HG03354 (cell line): ENCODE results near the gene LARP7.
"Not testable (repeated sequence)": the region's sequence is repeated elsewhere in the genome, so short reads cannot be mapped to it uniquely, and the experiment has no call there.

ENCODE experiments used
- ATAC-seq: cut with Tn5 transposase; IDR thresholded peaks from one replicate; pipeline ENCODE4 v1.9.1; 2021; ENCODE audit warnings: mild to moderate bottlenecking; ENCODE audit not compliant: unreplicated experiment, poor library complexity, severe bottlenecking

The LARP7 gene

DNA sequence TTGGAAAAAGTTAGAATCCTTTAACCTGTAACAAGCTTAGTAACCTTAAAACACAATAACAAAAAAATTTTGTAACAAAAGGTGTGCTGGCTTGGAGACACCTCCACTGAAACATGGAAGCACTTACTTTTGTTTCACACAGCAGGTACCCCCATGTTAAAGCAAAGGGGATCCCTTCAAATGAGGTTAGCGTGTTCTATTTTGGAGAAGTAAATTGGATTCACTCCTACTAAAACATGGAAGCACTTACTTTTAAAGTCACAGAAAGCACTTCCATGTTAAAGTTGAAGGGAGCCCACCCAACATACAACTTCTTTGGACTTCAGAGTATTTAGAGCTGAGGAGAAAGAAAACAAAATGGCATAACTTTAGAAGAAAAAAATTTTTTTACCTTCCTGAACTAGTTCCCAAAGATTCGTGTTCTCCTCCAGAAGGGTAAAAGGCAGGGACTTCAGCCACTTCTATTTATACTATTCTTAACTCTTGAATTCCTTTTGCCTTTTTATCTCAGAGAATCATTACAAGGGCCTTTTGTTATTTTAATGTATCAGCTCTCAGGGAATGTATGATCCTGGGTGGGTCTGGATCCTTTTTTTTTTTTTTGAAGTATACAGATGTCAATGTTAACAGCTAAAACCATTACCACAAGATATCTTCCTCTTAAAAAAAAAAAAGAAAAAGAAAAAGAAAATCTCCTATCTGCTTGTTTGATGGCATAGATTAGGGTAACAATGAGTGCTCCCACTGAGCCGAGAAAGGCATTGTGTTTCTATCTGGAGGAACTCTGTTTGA lies 11.5 kb downstream of the LARP7 start:
- ATAC-seq = no peak

DNA sequence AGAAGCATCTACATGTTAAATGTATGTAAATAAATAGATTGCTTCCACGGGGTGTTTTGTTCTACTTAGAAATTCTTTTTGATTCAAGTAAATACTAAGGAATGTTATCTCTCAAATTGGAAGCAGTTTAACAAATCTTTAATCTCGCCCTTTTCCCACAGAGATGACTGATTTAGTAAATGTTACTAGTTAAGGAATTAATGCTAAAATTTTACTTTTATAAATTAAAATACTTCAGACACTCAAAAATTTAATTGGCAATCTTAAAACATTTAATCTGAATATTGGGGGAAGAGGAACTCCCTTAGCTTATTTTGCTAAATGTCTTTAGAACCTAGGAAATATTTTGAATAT lies 12.1 kb downstream of the LARP7 start:
- ATAC-seq = no peak

DNA sequence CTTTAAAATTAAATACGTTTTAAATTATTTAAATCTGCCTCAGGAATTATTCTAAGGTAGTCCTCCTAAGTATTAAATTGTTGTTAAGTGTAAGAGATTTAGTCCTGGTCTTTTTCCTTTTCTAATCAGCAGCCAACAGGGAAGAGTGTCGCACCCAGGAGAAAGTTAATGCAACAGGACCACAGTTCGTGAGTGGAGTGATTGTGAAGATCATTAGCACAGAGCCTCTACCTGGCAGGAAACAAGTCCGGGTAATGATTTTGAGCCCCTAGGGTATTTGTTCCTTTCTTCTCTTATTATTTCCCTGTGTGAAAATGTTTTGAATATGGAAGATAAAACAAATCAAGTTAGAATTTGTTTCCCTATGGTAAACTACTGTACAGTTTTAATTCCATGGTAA lies 13.4 kb downstream of the LARP7 start:
- no peak for ATAC-seq

DNA sequence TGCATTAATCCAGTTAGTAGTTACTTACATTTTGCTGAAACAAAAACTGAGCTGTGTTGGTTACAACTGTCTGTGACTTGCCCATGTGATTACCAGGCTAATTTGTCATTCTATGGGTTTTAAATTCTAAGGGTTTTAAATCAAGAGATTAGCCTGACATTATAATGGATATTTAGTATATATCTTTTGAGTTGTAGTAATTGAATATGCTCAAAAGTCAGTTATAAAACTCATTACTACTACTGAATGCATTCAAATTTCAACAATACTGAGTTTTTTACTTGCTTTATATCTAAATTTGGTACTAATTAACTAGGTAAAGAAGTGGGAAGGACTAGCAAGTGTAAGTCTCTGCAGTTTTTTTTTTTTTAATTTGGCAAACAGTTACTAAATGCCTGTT lies 14.7 kb downstream of the LARP7 start:
- no peak for ATAC-seq

DNA sequence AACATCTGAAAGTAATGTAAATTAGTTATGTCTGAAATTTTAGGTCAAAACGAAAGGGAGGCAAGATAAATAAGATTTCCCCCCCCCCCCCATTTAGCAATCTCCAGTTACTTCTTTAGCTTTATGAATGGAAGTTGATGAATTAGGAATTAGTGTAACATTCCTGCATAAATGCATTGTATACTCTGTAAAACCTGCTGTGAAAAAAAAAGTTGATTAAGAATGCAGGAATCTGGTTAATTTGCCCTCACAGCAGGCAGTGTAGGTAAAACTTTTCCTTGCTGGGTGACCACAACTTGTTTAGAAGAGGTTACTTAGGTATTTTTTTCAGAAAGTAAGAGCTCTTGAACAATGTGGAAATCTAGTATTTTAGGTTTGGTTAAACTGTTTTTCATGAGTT lies 15.3 kb downstream of the LARP7 start:
- no peak for ATAC-seq

DNA sequence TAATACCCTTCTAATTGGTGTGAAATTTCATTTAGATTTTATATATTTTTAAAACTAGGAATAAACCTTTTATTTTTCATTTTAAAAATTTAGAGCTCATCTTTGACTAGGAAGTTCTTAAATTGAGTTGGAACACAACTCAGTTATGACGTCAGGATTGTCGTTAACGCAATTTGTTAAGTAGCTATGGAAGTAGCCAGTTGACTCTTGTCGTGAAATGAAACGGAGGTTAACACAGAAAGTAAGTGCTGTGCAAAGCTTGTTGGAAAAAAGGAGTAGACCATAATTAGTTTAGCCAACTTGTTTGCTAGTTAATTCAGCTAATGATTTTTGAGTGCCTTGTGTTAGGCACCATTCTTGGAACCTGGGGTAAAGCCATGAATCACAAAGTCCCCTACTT lies 18.3 kb downstream of the LARP7 start:
- no peak for ATAC-seq

DNA sequence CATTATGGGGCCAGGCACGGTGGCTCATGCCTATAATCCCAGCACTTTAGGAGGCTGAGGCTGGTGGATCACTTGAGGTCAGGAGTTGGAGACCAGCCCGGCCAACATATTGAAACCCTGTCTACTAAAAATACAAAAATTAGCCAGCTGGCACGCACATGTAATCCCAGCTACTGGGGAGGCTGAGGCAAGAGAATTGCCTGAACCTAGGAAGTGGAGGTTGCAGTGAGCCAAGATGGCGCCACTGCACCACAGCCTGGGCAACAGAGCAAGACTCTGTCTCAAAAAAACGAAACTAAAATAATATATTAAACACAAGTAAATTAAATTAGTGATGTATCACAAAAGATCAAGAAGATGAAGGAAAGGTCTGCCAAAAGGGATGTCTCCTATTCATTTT lies 19.2 kb downstream of the LARP7 start:
- not testable (repeated sequence) for ATAC-seq

DNA sequence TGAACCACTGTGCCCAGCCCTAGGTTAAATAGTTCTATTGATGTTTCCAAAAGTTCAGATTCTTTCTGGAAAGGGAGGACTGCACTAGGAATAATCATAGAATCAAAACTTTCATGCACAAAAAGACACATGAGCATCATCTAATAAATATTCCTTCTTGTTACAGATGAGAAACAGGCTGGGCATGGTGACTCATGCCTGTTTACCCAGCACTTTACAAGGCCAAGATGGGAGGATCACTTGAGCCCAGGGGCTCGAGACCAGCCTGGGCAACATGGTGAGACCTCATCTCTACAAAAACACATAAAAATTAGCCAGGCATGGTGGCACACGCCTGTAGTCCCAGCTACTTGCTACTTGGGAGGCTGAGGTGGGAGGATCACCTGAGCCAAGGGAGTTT lies 27.7 kb downstream of the LARP7 start:
- no peak for ATAC-seq

DNA sequence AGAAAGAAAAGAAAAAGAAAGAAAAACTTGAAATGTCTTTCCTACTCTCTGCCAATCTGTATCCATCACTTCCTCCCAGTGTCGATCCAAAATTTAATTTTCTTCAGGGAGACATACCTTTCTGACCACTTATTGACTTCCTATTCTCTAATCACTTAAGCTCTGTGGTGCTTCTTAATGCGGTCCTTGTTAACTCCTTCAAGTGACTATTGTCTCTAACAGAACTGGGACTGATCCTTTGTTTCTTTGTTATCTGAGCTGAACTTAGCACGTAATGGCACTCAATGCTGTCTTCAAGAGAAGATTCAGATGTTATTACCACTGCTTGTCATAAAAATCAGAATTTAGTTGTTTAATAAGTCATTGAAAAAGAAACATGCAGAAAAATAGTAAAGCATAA lies 31.2 kb downstream of the LARP7 start:
- no peak for ATAC-seq

DNA sequence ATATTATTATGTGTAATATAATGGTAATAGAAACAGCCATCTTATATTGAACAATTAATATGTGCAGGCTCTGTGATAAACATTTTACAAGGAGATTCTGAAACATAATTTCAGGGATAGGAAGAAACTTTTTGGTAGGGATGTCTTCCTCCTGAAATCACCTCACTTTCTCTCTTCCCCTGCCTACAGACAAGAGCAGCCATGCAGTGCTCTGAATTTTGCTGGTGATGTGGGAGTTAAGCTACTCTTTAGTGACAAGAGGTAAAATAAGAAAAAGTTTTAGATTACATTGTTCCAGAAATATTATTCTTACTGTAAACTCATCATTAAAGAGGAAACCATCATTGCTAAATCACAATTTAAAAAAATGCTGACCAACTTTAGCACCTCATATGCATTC lies 36.1 kb downstream of the LARP7 start:
- ATAC-seq = no peak

DNA sequence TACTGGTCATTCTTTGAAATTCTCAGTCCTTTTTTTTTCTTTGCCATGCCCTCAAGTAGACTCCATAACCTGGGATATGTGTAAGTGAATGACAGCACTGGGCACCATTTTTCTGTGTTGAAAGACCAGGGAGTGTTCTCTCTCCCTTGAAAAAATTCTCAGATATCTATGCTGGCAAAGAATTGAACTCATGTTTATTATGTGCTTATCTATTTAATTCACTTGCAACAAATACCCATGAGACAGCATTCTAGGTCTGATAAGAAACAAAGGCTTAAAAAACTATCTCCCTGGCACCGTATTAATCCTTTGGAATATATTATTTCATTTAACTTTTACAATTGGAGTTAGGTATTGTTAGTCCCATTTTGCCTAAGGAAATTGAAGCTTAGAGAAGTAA lies 36.7 kb downstream of the LARP7 start:
- ATAC-seq = no peak

DNA sequence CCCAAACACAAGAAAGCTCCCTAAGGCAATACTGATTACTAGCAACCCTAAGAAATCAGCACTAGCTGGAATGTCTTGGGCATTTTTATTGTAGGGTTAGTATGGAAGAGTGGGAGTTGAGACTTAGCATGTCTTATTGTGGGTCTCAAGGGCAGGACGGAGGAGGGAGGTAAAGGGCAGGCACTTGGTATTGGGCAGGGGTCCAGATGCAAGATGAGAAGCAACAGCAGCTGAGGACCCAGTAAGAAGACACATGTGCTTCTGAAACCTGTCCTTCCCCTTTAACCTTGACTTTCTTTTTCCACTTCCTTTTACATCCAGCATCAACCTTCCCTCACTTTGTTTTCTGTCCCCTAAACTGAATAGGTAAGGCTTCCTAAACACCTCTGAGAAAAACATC lies 37.4 kb downstream of the LARP7 start:
- ATAC-seq = no peak

DNA sequence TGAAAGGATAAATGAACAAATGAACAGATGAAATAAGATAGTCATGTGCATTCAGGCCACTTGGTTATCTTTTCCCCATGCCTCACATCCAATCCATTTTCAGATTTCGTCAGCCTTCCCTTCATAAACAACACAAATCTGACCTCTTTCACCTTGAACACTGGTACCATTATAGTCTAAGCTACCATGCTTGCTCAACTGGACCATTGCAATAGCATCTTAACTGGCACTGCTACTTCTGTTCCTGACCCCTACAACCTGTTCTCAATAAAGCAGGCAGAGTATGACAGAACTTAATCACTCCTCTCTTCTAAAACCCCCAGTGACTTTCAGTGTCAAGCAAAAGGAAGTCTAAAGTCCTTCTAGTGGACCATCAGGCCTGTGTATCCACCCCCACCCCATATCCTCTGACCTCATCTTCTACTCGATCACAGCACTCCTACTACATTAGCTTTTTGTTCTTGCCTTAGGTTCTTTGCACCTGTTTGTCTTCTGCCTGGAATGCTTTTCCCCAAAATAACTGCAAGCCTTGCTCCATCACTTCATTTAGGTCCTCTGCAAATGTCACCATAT lies 40.7 kb downstream of the LARP7 start:
- no peak for ATAC-seq

DNA sequence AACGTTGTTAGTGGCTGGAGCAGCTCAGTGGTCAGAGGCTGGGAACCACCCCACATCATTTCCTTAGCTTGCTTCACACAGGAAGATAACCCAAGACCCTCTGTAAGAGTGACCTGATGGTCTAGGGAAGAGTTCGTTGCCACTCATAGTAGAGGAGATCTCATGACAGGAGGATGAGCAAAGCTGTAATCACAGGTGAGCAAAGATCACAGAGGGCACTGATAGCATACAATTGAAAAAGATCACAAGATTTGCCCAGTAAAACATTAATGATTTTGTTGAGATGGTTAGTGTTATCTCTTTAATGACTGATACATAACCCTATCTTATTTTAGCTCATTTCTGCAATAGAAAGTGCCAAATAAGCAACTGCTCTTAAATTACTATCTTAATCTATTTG lies 44.1 kb downstream of the LARP7 start:
- no peak for ATAC-seq

DNA sequence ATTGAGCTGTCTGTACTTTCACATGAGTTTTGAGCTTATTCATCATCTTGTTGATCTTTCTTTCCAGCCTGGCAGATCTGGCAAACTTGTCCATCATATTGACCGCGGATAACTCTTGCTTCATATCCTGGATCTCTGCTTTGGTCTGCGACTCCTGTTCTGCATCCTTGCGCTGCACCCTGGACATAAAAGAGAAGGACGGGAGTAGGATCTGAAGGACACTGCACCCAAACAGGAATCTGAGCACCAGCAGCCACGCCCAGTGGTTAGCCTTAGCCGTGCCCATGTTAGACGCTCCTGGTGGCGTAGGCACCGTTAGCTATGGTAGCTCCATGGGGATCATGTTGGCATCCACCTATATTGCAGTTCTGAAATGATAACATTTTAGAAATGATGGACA lies 56.6 kb downstream of the LARP7 start:
- no peak for ATAC-seq

DNA sequence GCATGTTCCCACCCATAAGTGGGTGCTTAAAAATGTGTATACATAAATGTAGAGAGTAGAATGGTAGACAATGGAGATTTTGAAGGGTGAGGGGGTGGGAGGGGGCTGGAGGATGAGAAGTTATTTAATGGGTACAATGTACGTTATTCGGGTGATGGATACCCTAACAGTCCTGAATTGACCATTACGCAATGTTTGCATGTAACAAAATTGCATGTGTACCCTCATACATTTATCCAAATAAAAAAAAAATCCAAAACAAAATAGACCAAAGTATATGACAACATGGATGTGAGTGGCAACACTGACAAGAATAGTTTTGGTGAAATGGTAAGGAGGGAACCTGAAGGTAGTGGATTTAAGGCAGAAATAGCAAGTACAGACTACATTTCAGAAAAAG lies 63.7 kb downstream of the LARP7 start:
- ATAC-seq = no peak

DNA sequence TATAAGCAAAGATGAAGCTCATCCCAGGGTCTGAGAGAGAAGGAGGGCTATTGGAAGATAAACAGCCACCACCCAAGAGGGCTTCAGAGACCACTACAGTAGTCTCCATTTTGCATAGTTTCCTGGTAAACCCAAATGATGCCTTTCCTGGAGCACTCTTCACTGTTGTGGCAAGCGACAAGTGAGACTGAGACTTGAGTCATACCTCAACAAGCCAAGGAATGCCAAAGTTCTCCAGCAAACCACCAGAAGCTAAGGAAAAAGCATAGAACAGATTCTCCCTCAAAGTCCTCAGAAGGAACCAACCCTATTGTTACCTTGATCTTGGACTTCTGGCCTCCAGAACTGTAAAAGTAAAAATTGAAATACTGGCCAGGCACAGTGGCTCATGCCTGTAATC lies 65.9 kb downstream of the LARP7 start:
- ATAC-seq = no peak

DNA sequence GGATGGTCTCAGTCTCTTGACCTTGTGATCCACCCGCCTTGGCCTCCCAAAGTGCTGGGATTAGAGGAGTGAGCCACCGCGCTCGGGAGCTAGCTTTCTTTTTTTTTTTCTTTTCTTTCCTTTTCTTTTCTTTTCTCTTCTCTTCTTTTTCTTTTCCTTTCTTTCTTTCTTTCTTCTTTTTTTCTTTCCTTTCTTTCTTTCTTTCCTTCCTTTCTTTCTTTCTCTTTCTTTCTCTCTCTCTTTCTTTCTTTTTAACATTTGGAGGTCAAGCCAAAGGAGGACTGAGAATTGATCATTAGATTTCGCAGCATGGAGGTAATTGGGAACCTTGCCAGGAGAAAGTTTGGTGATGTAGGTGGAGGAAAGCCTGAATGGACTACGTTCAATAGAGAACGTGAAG lies 67.4 kb downstream of the LARP7 start:
- ATAC-seq = no peak

DNA sequence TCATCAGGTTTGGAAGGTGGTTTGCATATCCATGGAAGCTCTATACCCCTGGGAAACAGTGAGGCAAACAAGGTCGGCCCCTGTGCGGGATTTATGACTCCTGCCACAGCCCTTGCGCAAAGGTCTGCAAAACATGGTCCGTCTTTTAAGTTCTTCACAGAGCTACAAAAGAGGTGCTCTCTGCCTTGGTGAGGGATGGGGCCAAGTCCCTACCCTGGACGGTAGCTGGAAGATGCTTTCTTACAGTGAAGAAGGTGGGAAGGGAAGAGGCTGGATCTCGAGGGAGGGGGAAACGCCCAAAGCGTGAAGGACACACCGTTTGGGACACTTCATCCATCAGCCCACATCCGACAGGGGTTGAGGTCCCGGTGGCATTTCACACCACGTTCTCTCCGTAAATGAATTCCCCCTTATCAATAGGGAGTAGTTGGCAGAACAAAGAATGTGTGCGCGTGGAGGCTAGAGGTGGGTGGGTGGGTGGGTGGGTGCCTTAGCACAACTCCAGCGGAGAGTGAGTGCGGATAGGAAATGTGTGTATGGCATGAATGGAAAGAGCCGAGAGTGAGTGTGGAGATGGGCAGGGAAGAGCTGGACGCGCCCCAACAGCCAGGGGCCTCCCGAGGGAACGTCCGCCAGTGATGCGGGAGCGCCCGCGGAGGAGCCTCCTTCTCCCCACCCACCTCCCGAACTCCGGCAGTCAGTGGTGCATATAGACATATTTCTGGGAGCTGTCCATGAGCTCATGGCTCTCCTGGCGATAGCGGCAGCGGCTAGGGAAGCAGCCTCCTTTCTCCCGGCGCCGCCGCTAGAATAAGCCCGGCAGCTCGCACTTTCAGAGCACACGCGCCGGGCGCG lies 68.3 kb downstream of the LARP7 start:
- peak; percentile 36 for ATAC-seq

DNA sequence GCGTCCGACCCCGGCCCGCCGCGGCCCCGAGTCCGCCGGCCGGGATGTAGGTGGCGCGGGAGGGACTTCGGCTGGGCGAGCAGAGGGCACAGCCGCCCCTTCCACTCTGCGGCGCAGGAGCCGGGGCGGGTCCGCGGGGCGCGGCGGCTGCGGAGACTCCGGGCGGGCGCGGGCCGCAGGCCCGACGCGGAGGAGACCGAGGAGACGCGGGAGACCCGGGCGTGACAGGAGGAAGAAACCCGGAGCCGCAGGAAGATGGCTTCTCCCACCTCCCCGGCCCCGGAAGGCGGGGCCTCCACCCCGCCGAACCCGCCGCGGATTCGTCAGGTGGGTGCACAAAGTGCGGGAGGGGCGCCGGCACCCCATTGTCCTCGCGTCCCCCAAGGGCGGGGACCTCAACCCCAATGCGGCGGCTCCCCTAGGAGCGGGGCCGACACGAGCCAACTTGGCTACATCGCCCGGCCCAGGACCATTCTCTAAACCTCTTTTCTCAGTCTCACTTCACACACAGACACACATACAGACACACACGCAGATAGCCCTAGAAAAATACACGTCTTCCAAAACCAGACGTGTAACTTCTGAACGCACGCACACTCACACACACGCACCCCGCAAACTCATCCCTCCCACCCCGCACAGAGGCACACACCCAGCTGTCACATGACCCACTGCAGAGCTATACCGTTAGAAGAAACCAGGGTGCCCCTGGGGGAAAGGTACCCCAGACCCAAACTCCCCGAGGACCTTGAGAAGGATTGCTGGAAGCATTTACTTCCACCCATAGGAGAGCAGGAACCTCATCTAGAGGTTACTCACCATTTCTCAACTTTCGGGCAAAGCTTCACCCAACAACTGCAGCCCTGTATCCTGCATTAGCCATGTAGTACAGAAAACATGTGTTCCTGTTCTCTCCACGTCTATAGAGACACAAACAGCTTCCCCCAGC lies 69.2 kb downstream of the LARP7 start:
- ATAC-seq = peak; percentile 57
